Endothelial cell of umbilical vein (primary cell): ENCODE measurements around the gene SFMBT1. TPM values are rescaled to one million over a fixed set of nuclear protein-coding genes. Genes with fewer than 3 reads are reported as not detected.
"Not testable (repeated sequence)": the region's sequence is repeated elsewhere in the genome, so short reads cannot be mapped to it uniquely, and the experiment has no call there.

Experiments used
- BruUV-seq: library from RNA; stranded (reverse); fragments of 400-500 nt; replicated peaks from 2 replicates; lab custom pipeline; 2021; lab: Mats Ljungman, UMichigan
- CTCF ChIA-PET: fragments of 300-600, 350-600 bp; sonication (Branson Sonifier 250); formaldehyde crosslinking; loops from one replicate; lab custom pipeline; 2021; ENCODE audit warnings: antibody characterized with exemption, inconsistent platforms; lab: Charles Lee
- POLR2A ChIA-PET: fragments of 300-600, 350-600 bp; sonication (Branson Sonifier 250); formaldehyde crosslinking; loops from one replicate; lab custom pipeline; 2021; ENCODE audit warnings: antibody characterized with exemption, inconsistent platforms; lab: Charles Lee
- DNase-seq: peaks from one replicate; pipeline ENCODE4 v3.0.0-alpha.2; 2011; ENCODE audit warnings: low read depth, low spot score
- FAIRE-seq: peaks from 2 replicates; lab custom pipeline; 2011; peaks lifted over from hg19 to GRCh38; lab: Jason Lieb, UNC
- H2AFZ ChIP-seq: 2 replicates; pipeline ENCODE4 v1.6.0; 2012; ENCODE audit warnings: low read depth, low read length, control low read depth, inconsistent platforms
- H3K27ac ChIP-seq: 2 replicates; pipeline ENCODE4 v1.5.1; 2011; ENCODE audit warnings: low read depth, mild to moderate bottlenecking, control low read depth, low read length, moderate library complexity; ENCODE audit not compliant: insufficient read depth
- H3K27me3 ChIP-seq, 2 experiments: 2 replicates each; pipeline versions ENCODE4 v1.6.0 to v1.6.1; 2011; ENCODE audit warnings: low read length in 2 of 2, mixed read lengths in 1 of 2; ENCODE audit not compliant: control insufficient read depth in 2 of 2, insufficient read depth in 2 of 2
- H3K36me3 ChIP-seq, 2 experiments: 2 replicates in 1 of 2; 3 replicates in 1 of 2; pipeline ENCODE4 v1.5.1; 2011; ENCODE audit warnings: low read length in 2 of 2, mild to moderate bottlenecking in 1 of 2, moderate library complexity in 1 of 2; ENCODE audit not compliant: control insufficient read depth in 2 of 2, insufficient read depth in 2 of 2; ENCODE audit errors: extremely low read depth in 1 of 2
- H3K4me1 ChIP-seq: 3 replicates; pipeline ENCODE4 v1.5.1; 2011; ENCODE audit warnings: mild to moderate bottlenecking, low read length; ENCODE audit not compliant: control insufficient read depth, insufficient read depth; ENCODE audit errors: extremely low read depth
- H3K4me2 ChIP-seq: 2 replicates; pipeline ENCODE4 v1.6.1; 2011; ENCODE audit warnings: low read length, control low read depth, mixed read lengths; ENCODE audit not compliant: insufficient read depth
- H3K4me3 ChIP-seq, 3 experiments: fragments of 200-600 bp in 1 of 3; sonication (generic), shearing (Covaris generic) in 1 of 3; replicated peaks in 1 of 3; 2 replicates each; pipeline ENCODE4 v1.5.1; 2011 to 2016; ENCODE audit warnings: control low read depth in 3 of 3, low read length in 3 of 3, mild to moderate bottlenecking in 2 of 3, inconsistent platforms in 1 of 3, low read depth in 1 of 3, moderate library complexity in 1 of 3; ENCODE audit not compliant: insufficient read depth in 1 of 3
- H3K79me2 ChIP-seq: 2 replicates; pipeline ENCODE4 v1.6.0; 2012; ENCODE audit warnings: low read length, inconsistent platforms; ENCODE audit not compliant: control insufficient read depth, insufficient read depth
- H3K9ac ChIP-seq: replicated peaks from 2 replicates; pipeline ENCODE3; 2011; ENCODE audit warnings: low read length, control low read depth; ENCODE audit not compliant: insufficient read depth; ENCODE audit errors: extremely low read depth
- H3K9me1 ChIP-seq: replicated peaks from 3 replicates; pipeline ENCODE4 v1.6.0; 2011; ENCODE audit warnings: mild to moderate bottlenecking, low read length; ENCODE audit not compliant: control insufficient read depth, insufficient read depth; ENCODE audit errors: extremely low read depth
- H3K9me3 ChIP-seq: replicated peaks from 2 replicates; pipeline ENCODE4 v1.5.1; 2012; ENCODE audit warnings: low read length, inconsistent platforms; ENCODE audit not compliant: control insufficient read depth, insufficient read depth
- H4K20me1 ChIP-seq: replicated peaks from 2 replicates; pipeline ENCODE3; 2011; ENCODE audit warnings: mild to moderate bottlenecking, low read length; ENCODE audit not compliant: control insufficient read depth, insufficient read depth; ENCODE audit errors: extremely low read depth
- dilution Hi-C: fragments of 300-500 bp; cut with MboI; formaldehyde crosslinking; loops from one replicate; pipeline ENCODE4 v1.15.0; 2019; ENCODE audit warnings: low sequenced_read_pairs; ENCODE audit not compliant: extremely low pct_ligation_motif_present
- intact Hi-C: fragments of 100-400 bp; cut with micrococcal nuclease; formaldehyde crosslinking; loops from one replicate; pipeline ENCODE4 v1.10.0; 2022
- polyA plus RNA-seq, 4 experiments: library from polyadenylated mRNA; depleted of rRNA in 3 of 4; stranded (reverse) in 3 of 4; unstranded in 1 of 4; fragments of >200 nt; gene quantifications; 2 replicates each; pipeline versions ENCODE4 v1.2.1 to v1.2.3, GENCODE V29; 2011 to 2012; ENCODE audit warnings: missing spikeins in 1 of 4
- total RNA-seq: library from RNA; stranded (reverse); gene quantifications from 2 replicates; pipeline ENCODE4 v1.2.3, GENCODE V29; 2021

Gene SFMBT1
- total and polyA plus RNA-seq, 2 donors (not counting 3 experiments of a cell fraction or from before 2014, with no cell fraction given): 1.8 to 6.0 TPM

GRCh38 chr3:53035018-53035417, 10.9 kb downstream of the SFMBT1 start:
- H4K20me1 ChIP-seq, H3K9me3 ChIP-seq, H3K4me3 ChIP-seq, H3K4me1 ChIP-seq, H3K9me1 ChIP-seq, BruUV-seq, FAIRE-seq, H3K36me3 ChIP-seq, H3K9ac ChIP-seq, dilution Hi-C loops, H3K79me2 ChIP-seq, H3K4me2 ChIP-seq, H2AFZ ChIP-seq, POLR2A ChIA-PET, H3K27me3 ChIP-seq, intact Hi-C loops, DNase-seq, H3K27ac ChIP-seq: not testable (repeated sequence)
- CTCF ChIA-PET: interaction anchor here (1.3 kb wide), 1 partner anchor 8 kb away, joined by 8 read pairs; no protein-coding TSS in a partner anchor

GRCh38 chr3:53034411-53034810, 11.5 kb downstream of the SFMBT1 start:
- H3K4me1 ChIP-seq, dilution Hi-C loops: not testable (repeated sequence)

More at GRCh38 chr3:53034411-53034810, 11.5 kb downstream of the SFMBT1 start:
- H3K27me3 ChIP-seq, H3K36me3 ChIP-seq, H2AFZ ChIP-seq, H3K27ac ChIP-seq, FAIRE-seq, H3K4me2 ChIP-seq, BruUV-seq, intact Hi-C loops, H4K20me1 ChIP-seq, H3K79me2 ChIP-seq, DNase-seq, H3K9me3 ChIP-seq, CTCF ChIA-PET, H3K9me1 ChIP-seq, H3K4me3 ChIP-seq, H3K9ac ChIP-seq, POLR2A ChIA-PET: not testable (repeated sequence)
